ENCODE results near the gene MOGAT3.

GRCh38 chr7:101201695-101202602, 1.1 kb upstream of the MOGAT3 start:
- TF ChIP-seq NR3C1 (CRISPR knock-in tag; conservative IDR thresholded peaks at IDR 0.05; ENCODE audit: low read depth), result 0 out of 2 replicates have a peak, but pooled peaks have one; percentile 56
- TF ChIP-seq MAX (CRISPR knock-in tag; IDR thresholded peaks at IDR 0.05), result peak; percentile 63
- peak; percentile 15; the same call in 1 of the 2 replicates for TF ChIP-seq ZBTB21 (CRISPR knock-in tag; IDR thresholded peaks at IDR 0.05; ENCODE audit: borderline replicate concordance)
- TF ChIP-seq, protein P1, sequence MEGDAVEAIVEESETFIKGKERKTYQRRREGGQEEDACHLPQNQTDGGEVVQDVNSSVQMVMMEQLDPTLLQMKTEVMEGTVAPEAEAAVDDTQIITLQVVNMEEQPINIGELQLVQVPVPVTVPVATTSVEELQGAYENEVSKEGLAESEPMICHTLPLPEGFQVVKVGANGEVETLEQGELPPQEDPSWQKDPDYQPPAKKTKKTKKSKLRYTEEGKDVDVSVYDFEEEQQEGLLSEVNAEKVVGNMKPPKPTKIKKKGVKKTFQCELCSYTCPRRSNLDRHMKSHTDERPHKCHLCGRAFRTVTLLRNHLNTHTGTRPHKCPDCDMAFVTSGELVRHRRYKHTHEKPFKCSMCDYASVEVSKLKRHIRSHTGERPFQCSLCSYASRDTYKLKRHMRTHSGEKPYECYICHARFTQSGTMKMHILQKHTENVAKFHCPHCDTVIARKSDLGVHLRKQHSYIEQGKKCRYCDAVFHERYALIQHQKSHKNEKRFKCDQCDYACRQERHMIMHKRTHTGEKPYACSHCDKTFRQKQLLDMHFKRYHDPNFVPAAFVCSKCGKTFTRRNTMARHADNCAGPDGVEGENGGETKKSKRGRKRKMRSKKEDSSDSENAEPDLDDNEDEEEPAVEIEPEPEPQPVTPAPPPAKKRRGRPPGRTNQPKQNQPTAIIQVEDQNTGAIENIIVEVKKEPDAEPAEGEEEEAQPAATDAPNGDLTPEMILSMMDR (IDR thresholded peaks at IDR 0.05), result no peak
- TF ChIP-seq ZNF416 (CRISPR knock-in tag; IDR thresholded peaks at IDR 0.05), result no peak
